Measurements from ENCODE around the gene IQUB. TPM values are rescaled to one million over a fixed set of nuclear protein-coding genes. Genes with fewer than 3 reads are reported as not detected.

IQUB gene
- total and polyA plus RNA-seq, 2 donors (not counting 1 experiment from before 2014, with no cell fraction given) = 0.09 to 0.83 TPM

GRCh38 chr7:123431075-123431614 is 103.2 kb downstream of the IQUB start:
- TF ChIP-seq EZH2 (IDR thresholded peaks at IDR 0.05; ENCODE audit: low read length, missing control alignments) (no peak), CTCF (conservative IDR thresholded peaks at IDR 0.05 in 1 of 2, IDR thresholded peaks at IDR 0.05 in 1 of 2; ENCODE audit: low read depth in 1 of 2, low read length in 2 of 2) (no peak)
- no peak for DNase-seq (ENCODE audit: low read depth in 2 of 2)
- Histone ChIP-seq H2AFZ (ENCODE audit: low read length) (no peak overlapping the region), H3K4me1 (ENCODE audit: control insufficient read depth, extremely low read depth, insufficient read depth, low read length) (no peaks in the 10 kb centered on the region), H3K9me3 (ENCODE audit: control insufficient read depth, insufficient read depth, low read depth, low read length) (no peaks in the 10 kb centered on the region), H3K4me3 (replicated peaks in 1 of 4; ENCODE audit: control extremely low read depth in 1 of 4, insufficient read depth in 1 of 4, low read depth in 3 of 4, low read length in 4 of 4) (no peak overlapping the region), H3K9ac (ENCODE audit: insufficient read depth, low read length) (no peak overlapping the region), H3K4me2 (ENCODE audit: extremely low read depth, insufficient read depth, low read length) (no peak overlapping the region), H4K20me1 (ENCODE audit: control insufficient read depth, extremely low read depth, insufficient read depth, low read length) (no peaks in the 10 kb centered on the region), H3K27ac (ENCODE audit: insufficient read depth, low read length) (no peak overlapping the region), H3K36me3 (ENCODE audit: control insufficient read depth, insufficient read depth, low read length) (no peaks in the 10 kb centered on the region), H3K79me2 (ENCODE audit: control insufficient read depth, insufficient read depth, low read length) (no peaks in the 10 kb centered on the region), H3K27me3 (ENCODE audit: control insufficient read depth, insufficient read depth, low read length) (no peaks in the 10 kb centered on the region)

GRCh38 chr7:123425246-123425645 is 109.1 kb downstream of the IQUB start:
- Histone ChIP-seq H3K36me3 (ENCODE audit: control insufficient read depth, insufficient read depth, low read length) (no peaks in the 10 kb centered on the region), H3K4me3 (replicated peaks in 1 of 4; ENCODE audit: control extremely low read depth in 1 of 4, insufficient read depth in 1 of 4, low read depth in 3 of 4, low read length in 4 of 4) (no peak overlapping the region), H3K4me2 (ENCODE audit: extremely low read depth, insufficient read depth, low read length) (no peak overlapping the region), H3K9me3 (ENCODE audit: control insufficient read depth, insufficient read depth, low read depth, low read length) (no peaks in the 10 kb centered on the region), H3K27me3 (ENCODE audit: control insufficient read depth, insufficient read depth, low read length) (no peaks in the 10 kb centered on the region), H3K9ac (ENCODE audit: insufficient read depth, low read length) (no peak overlapping the region), H3K79me2 (ENCODE audit: control insufficient read depth, insufficient read depth, low read length) (no peaks in the 10 kb centered on the region), H3K27ac (ENCODE audit: insufficient read depth, low read length) (no peak overlapping the region), H2AFZ (ENCODE audit: low read length) (no peak overlapping the region), H4K20me1 (ENCODE audit: control insufficient read depth, extremely low read depth, insufficient read depth, low read length) (no peaks in the 10 kb centered on the region), H3K4me1 (ENCODE audit: control insufficient read depth, extremely low read depth, insufficient read depth, low read length) (no peaks in the 10 kb centered on the region)
- no peak for DNase-seq (ENCODE audit: low read depth in 2 of 2)
- TF ChIP-seq CTCF (conservative IDR thresholded peaks at IDR 0.05 in 1 of 2, IDR thresholded peaks at IDR 0.05 in 1 of 2; ENCODE audit: low read depth in 1 of 2, low read length in 2 of 2) (no peak), EZH2 (IDR thresholded peaks at IDR 0.05; ENCODE audit: low read length, missing control alignments) (no peak)

GRCh38 chr7:123424463-123424862 is 109.9 kb downstream of the IQUB start:
- H3K4me2 ChIP-seq (ENCODE audit: extremely low read depth, insufficient read depth, low read length) = no peak overlapping the region
- TF ChIP-seq CTCF (conservative IDR thresholded peaks at IDR 0.05 in 1 of 2, IDR thresholded peaks at IDR 0.05 in 1 of 2; ENCODE audit: low read depth in 1 of 2, low read length in 2 of 2) = no peak
- no peak for TF ChIP-seq EZH2 (IDR thresholded peaks at IDR 0.05; ENCODE audit: low read length, missing control alignments)
- no peak for DNase-seq (ENCODE audit: low read depth in 2 of 2)
- H3K4me1 ChIP-seq (ENCODE audit: control insufficient read depth, extremely low read depth, insufficient read depth, low read length) = no peaks in the 10 kb centered on the region
- H3K4me3 ChIP-seq (replicated peaks in 1 of 4; ENCODE audit: control extremely low read depth in 1 of 4, insufficient read depth in 1 of 4, low read depth in 3 of 4, low read length in 4 of 4) = no peak overlapping the region
- H2AFZ ChIP-seq (ENCODE audit: low read length) = no peak overlapping the region
- H3K36me3 ChIP-seq (ENCODE audit: control insufficient read depth, insufficient read depth, low read length) = no peaks in the 10 kb centered on the region
- H3K27me3 ChIP-seq (ENCODE audit: control insufficient read depth, insufficient read depth, low read length) = no peaks in the 10 kb centered on the region
- H3K9ac ChIP-seq (ENCODE audit: insufficient read depth, low read length) = no peak overlapping the region
- no peaks in the 10 kb centered on the region for H4K20me1 ChIP-seq (ENCODE audit: control insufficient read depth, extremely low read depth, insufficient read depth, low read length)
- no peaks in the 10 kb centered on the region for H3K9me3 ChIP-seq (ENCODE audit: control insufficient read depth, insufficient read depth, low read depth, low read length)
- no peak overlapping the region for H3K27ac ChIP-seq (ENCODE audit: insufficient read depth, low read length)
- no peaks in the 10 kb centered on the region for H3K79me2 ChIP-seq (ENCODE audit: control insufficient read depth, insufficient read depth, low read length)
